HepG2 (cell line): ENCODE measurements around the gene TLCD1. TPM values are rescaled to one million over a fixed set of nuclear protein-coding genes. Genes with fewer than 3 reads are reported as not detected.

ENCODE experiments used
- ARNT ChIP-seq: fragments of 450-650 bp; IDR thresholded peaks from 2 replicates; pipeline ENCODE4 v1.6.1; 2017
- ARNTL ChIP-seq: sonication (generic); formaldehyde crosslinking; IDR thresholded peaks from 2 replicates; pipeline ENCODE4 v1.4.0; 2020; ENCODE audit warnings: mild to moderate bottlenecking, missing genetic modification reagents
- ELF1 ChIP-seq: sonication (generic); formaldehyde crosslinking; IDR thresholded peaks from 2 replicates; pipeline ENCODE4 v1.4.0; 2020; ENCODE audit warnings: missing genetic modification reagents
- HIVEP1 ChIP-seq: sonication (generic); formaldehyde crosslinking; IDR thresholded peaks from 2 replicates; pipeline ENCODE4 v1.4.0; 2020; ENCODE audit warnings: mild to moderate bottlenecking, missing genetic modification reagents
- MTF1 ChIP-seq: sonication (generic); formaldehyde crosslinking; IDR thresholded peaks from 2 replicates; pipeline ENCODE4 v1.5.0; 2020; ENCODE audit warnings: missing genetic modification reagents
- MXD4 ChIP-seq: IDR thresholded peaks from 2 replicates; pipeline ENCODE4 v1.6.1; 2016; ENCODE audit warnings: mild to moderate bottlenecking, missing biosample characterization, missing genetic modification reagents
- NR1H2 ChIP-seq: sonication (generic); formaldehyde crosslinking; IDR thresholded peaks from 2 replicates; pipeline ENCODE4 v1.8.1; 2022; ENCODE audit warnings: low read depth, missing genetic modification reagents, borderline replicate concordance
- PBX3 ChIP-seq: sonication (generic); formaldehyde crosslinking; IDR thresholded peaks from 2 replicates; pipeline ENCODE4 v1.8.1; 2023; ENCODE audit warnings: missing genetic modification reagents, inconsistent platforms, borderline replicate concordance
- PHF8 ChIP-seq: sonication (generic); formaldehyde crosslinking; IDR thresholded peaks from 2 replicates; pipeline ENCODE4 v1.5.0; 2020; ENCODE audit warnings: missing genetic modification reagents
- RBFOX2 ChIP-seq: fragments of 200-400 bp; formaldehyde crosslinking; IDR thresholded peaks from 2 replicates; pipeline ENCODE4 v1.6.1; 2017; ENCODE audit warnings: low read depth, mild to moderate bottlenecking, low read length
- SIN3A ChIP-seq: IDR thresholded peaks from 2 replicates; pipeline ENCODE4 v1.6.1; 2011; ENCODE audit warnings: low read depth, mild to moderate bottlenecking, control low read depth, low read length, borderline replicate concordance
- SMAD9 ChIP-seq: sonication (generic); formaldehyde crosslinking; IDR thresholded peaks from 2 replicates; pipeline ENCODE4 v1.5.1; 2020; ENCODE audit warnings: mild to moderate bottlenecking, missing genetic modification reagents
- STAG1 ChIP-seq: sonication (generic); formaldehyde crosslinking; IDR thresholded peaks from 2 replicates; pipeline ENCODE4 v1.4.0; 2020; ENCODE audit warnings: missing genetic modification reagents
- YY1 ChIP-seq: IDR thresholded peaks from 2 replicates; pipeline ENCODE4 v1.6.1; 2011; ENCODE audit warnings: low read length, low read depth, moderate library complexity, mild to moderate bottlenecking; ENCODE audit not compliant: insufficient read depth, insufficient replicate concordance
- ZNF292 ChIP-seq: sonication (generic); formaldehyde crosslinking; IDR thresholded peaks from 2 replicates; pipeline ENCODE4 v1.8.1; 2022; ENCODE audit warnings: mild to moderate bottlenecking, low read depth, missing genetic modification reagents, borderline replicate concordance
- ZNF33B ChIP-seq: sonication (generic); formaldehyde crosslinking; IDR thresholded peaks from 2 replicates; pipeline ENCODE4 v1.5.1; 2020; ENCODE audit warnings: mild to moderate bottlenecking, missing genetic modification reagents
- ZNF441 ChIP-seq: sonication (generic); formaldehyde crosslinking; IDR thresholded peaks from 2 replicates; pipeline ENCODE4 v1.7.0; 2021; ENCODE audit warnings: missing genetic modification reagents, borderline replicate concordance
- ZNF598 ChIP-seq: sonication (generic); formaldehyde crosslinking; IDR thresholded peaks from 2 replicates; pipeline ENCODE4 v1.5.1; 2020; ENCODE audit warnings: mild to moderate bottlenecking, missing genetic modification reagents, borderline replicate concordance
- ZNF704 ChIP-seq: sonication (generic); formaldehyde crosslinking; IDR thresholded peaks from 2 replicates; pipeline ENCODE4 v1.8.1; 2023; ENCODE audit warnings: mild to moderate bottlenecking, inconsistent platforms, moderate library complexity, missing genetic modification reagents, borderline replicate concordance
- ZNF879 ChIP-seq: sonication (generic); formaldehyde crosslinking; IDR thresholded peaks from 2 replicates; pipeline ENCODE4 v1.8.1; 2023; ENCODE audit warnings: missing genetic modification reagents
- polyA plus RNA-seq, 8 experiments: library from polyadenylated mRNA; depleted of rRNA in 3 of 8; stranded (reverse) in 7 of 8; unstranded in 1 of 8; fragments of >200 nt; fragmentation: Illumina TruSeq in 4 of 8; extraction: Trizol in 4 of 8; gene quantifications; 2 replicates each; pipeline versions ENCODE4 v1.2.1 to v1.2.3, GENCODE V29; 2011 to 2016; ENCODE audit warnings: low read depth in 4 of 8, missing spikeins in 1 of 8, mixed read lengths in 1 of 8; ENCODE audit not compliant: insufficient read depth in 1 of 8
- total RNA-seq, 5 experiments: library from RNA; depleted of rRNA; stranded (reverse); fragments of >200 nt; fragmentation: Illumina TruSeq; extraction: Trizol; gene quantifications; 2 replicates each; pipeline ENCODE4 v1.2.3, GENCODE V29; 2016; ENCODE audit warnings: low read depth in 1 of 5
- TF ChIP-seq, protein P1 (sequence below): sonication (generic); formaldehyde crosslinking; IDR thresholded peaks from 2 replicates; pipeline ENCODE4 v1.4.0; 2020; ENCODE audit warnings: missing genetic modification reagents
- TF ChIP-seq, protein P2 (sequence below): sonication (generic); formaldehyde crosslinking; IDR thresholded peaks from 2 replicates; pipeline ENCODE4 v1.4.0; 2020; ENCODE audit warnings: missing genetic modification reagents, mild to moderate bottlenecking, borderline replicate concordance

The TLCD1 gene
- total and polyA plus RNA-seq, 2 of the 13 experiments (the other 11 are each of a cell fraction or from before 2014, with no cell fraction given): 14.9 to 19.6 TPM

GRCh38 chr17:28743243-28744103, 17.4 kb upstream of the TLCD1 start, which contains the start of gene TRAF4 (continued):
- TF ChIP-seq, protein P1, sequence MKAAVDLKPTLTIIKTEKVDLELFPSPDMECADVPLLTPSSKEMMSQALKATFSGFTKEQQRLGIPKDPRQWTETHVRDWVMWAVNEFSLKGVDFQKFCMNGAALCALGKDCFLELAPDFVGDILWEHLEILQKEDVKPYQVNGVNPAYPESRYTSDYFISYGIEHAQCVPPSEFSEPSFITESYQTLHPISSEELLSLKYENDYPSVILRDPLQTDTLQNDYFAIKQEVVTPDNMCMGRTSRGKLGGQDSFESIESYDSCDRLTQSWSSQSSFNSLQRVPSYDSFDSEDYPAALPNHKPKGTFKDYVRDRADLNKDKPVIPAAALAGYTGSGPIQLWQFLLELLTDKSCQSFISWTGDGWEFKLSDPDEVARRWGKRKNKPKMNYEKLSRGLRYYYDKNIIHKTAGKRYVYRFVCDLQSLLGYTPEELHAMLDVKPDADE (CRISPR knock-in tag): no peak
- TF ChIP-seq ZNF879 (CRISPR knock-in tag): 0 out of 2 replicates have a peak, but pooled peaks have one; percentile 29
- TF ChIP-seq MXD4 (CRISPR knock-in tag): peak; percentile 71; the same call in 1 of the 2 replicates
- TF ChIP-seq ZNF598 (CRISPR knock-in tag): 0 out of 2 replicates have a peak, but pooled peaks have one; percentile 41
- no peak for TF ChIP-seq PBX3 (CRISPR knock-in tag)
- TF ChIP-seq ZNF441 (CRISPR knock-in tag): 0 out of 2 replicates have a peak, but pooled peaks have one; percentile 38
- TF ChIP-seq ZNF33B: no peak
- no peak for TF ChIP-seq ELF1 (CRISPR knock-in tag)
- peak; percentile 16; the same call in 1 of the 2 replicates for TF ChIP-seq SIN3A
- TF ChIP-seq ZNF704 (CRISPR knock-in tag): no peak
- TF ChIP-seq ARNT: no peak
- TF ChIP-seq ARNTL: peak; percentile 20; the same call in 1 of the 2 replicates
- no peak for TF ChIP-seq STAG1 (CRISPR knock-in tag)
- peak; percentile 93 for TF ChIP-seq RBFOX2
- TF ChIP-seq ZNF292 (CRISPR knock-in tag): no peak
- TF ChIP-seq PHF8 (CRISPR knock-in tag): peak; percentile 42
- TF ChIP-seq NR1H2 (CRISPR knock-in tag): no peak
- TF ChIP-seq YY1: peak; percentile 74
- TF ChIP-seq, protein P2, sequence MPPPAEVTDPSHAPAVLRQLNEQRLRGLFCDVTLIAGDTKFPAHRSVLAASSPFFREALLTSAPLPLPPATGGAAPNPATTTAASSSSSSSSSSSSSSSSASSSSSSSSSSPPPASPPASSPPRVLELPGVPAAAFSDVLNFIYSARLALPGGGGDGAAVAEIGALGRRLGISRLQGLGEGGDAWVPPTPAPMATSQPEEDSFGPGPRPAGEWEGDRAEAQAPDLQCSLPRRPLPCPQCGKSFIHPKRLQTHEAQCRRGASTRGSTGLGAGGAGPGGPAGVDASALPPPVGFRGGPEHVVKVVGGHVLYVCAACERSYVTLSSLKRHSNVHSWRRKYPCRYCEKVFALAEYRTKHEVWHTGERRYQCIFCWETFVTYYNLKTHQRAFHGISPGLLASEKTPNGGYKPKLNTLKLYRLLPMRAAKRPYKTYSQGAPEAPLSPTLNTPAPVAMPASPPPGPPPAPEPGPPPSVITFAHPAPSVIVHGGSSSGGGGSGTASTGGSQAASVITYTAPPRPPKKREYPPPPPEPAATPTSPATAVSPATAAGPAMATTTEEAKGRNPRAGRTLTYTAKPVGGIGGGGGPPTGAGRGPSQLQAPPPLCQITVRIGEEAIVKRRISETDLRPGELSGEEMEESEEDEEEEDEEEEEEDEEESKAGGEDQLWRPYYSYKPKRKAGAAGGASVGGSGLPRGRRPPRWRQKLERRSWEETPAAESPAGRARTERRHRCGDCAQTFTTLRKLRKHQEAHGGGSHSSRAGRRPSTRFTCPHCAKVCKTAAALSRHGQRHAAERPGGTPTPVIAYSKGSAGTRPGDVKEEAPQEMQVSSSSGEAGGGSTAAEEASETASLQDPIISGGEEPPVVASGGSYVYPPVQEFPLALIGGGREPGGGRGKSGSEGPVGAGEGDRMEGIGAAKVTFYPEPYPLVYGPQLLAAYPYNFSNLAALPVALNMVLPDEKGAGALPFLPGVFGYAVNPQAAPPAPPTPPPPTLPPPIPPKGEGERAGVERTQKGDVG (CRISPR knock-in tag): no peak
- TF ChIP-seq HIVEP1: no peak
- TF ChIP-seq MTF1 (CRISPR knock-in tag): no peak
- TF ChIP-seq SMAD9: no peak
